NK-92 (cell line): ENCODE data around the gene FAP.

Experiments
- DNase-seq: peaks from one replicate; lab custom pipeline; 2025; ENCODE audit not compliant: unreplicated experiment; lab: John Stamatoyannopoulos, UW

The FAP gene

DNA sequence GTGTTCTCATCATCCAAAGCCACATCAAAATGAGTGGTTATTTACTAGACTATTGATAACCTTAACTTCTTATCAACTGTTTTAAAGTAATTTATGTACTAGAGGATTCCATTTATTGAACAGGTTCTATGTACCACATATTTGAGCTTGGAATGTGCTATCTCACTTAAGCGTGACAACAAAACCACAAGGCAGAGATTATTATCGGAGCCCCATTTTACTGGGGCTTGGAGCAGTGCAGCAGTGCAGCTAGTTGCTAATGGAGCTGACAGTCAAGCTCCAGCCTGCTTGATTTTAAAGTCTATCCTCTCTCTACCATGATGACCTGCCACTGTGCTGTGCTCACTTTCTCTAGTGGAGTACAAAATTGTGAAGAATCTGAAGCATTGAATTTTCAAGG lies 115.8 kb downstream of the FAP start:
- no peak for DNase-seq

DNA sequence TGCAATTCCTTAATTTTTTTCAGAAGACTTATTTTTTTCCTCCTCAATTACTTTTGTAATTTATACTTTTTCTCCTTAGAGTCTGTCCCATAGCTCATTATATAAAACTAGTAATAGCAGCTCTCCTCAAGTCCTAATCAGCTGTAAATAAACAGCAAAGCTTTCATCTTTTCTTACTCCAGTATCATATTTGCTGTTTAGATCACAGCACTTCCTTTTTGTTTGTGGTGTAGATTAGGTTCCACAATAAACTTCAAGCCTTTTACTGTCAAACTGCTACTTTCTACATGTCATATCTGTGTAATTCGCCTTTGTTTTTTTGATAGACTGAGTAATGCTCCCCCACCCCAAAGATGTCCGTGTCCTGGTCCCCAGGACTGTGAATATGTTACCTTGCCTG lies 116.7 kb downstream of the FAP start:
- no peak for DNase-seq

DNA sequence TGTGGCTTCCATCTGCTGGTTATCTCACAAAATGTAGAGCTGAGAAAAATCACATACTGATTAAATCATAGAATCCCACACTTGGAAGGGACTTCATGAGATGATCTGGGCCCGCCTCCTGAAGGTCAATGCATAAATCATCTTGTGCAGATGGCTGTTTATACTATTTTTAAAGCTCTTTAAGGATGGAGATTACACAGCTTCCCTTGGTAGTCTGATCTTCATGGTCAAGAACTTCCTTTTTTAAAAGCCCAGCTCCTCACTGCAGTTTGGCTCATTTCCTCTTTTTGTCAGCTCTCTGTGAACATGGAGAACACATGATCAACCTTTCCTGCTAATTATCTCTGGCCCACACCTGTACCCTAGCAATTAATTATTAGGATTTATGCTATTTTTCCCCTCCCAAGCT lies 117.1 kb downstream of the FAP start:
- no peak for DNase-seq

DNA sequence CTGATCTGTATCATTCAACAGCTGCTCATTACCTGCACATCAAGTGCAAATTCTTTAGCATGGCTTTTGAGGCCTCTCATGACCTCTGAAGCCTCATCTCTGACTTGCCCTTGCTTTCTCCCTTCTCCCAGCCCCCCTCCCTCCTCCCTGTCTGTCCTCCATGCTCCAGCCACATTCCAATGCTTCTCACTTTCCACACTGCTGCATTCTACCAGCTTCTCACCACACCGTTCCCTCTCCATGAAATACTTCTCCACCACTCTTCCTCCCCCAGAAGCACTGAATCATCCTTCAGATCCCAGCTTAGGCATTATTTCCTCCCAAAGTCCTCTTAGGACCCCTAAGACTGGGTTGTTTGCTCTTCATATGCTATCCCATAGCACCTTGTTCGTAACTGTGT lies 118.1 kb downstream of the FAP start:
- DNase-seq, result no peak

DNA sequence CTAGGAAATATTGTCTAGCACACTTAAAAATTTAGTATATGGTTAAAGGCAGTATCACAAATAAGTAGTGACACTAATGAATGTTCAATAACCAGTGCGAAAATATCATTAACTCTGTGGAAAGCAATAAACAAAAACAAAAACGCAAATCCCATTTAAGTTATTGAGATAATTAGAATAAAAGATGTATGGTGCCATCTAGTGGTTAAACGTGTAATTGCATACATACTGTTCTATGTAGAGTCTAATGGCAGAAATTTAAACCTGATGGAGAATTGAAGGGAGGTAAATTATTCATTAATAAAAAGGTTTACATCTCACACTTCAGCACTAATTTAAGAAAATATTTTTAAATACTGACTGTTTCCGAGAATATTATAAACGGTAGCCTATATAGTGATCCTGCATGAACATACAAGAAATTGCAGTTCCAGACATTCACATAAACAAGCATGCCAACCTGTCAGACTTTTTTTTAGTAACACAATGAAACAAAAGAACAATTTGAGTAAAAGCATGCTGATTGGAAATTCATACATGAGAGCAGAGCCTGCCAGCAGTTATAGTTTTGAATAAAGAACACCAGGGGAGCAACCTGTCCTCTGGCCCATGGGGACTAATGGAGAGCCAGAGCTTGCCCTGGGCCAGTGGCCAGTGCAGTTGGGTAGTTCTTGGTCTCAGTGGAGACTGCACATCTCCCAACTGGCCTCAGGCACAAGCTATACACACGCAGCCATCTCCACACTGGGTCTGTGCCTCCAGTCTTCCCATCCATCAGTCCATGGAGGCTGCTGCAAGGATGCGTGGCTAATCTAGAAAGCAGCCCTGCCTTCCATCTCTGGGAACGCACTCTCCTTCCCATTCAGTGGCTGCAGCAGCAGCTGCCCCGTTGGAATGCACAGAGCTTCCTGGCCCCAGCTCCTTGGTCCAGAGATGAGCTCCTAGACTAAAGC lies 119.2 kb downstream of the FAP start:
- DNase-seq, result no peak
